GM23338 (cell line): ENCODE measurements around the gene CCDC197. TPM values are rescaled to one million over a fixed set of nuclear protein-coding genes. Genes with fewer than 3 reads are reported as not detected.

Source experiments
- CREB1 ChIP-seq: fragments of 250-450 bp; sonication (Bioruptor Pico); IDR thresholded peaks from 2 replicates; pipeline ENCODE4 v1.5.0; 2020; ENCODE audit warnings: low read depth, mild to moderate bottlenecking, moderate library complexity
- EZH2 ChIP-seq: fragments of 200-600 bp; sonication (generic); IDR thresholded peaks from one replicate; pipeline ENCODE4 v1.8.0; 2017; ENCODE audit warnings: antibody characterized with exemption, mild to moderate bottlenecking, low read depth; ENCODE audit not compliant: unreplicated experiment
- EZH2phosphoT487 ChIP-seq: fragments of 200-600 bp; sonication (generic); IDR thresholded peaks from one replicate; pipeline ENCODE4 v1.8.1; 2018; ENCODE audit warnings: antibody characterized with exemption; ENCODE audit not compliant: unreplicated experiment
- JUNB ChIP-seq: IDR thresholded peaks from one replicate; pipeline ENCODE4 v1.6.1; 2016; ENCODE audit warnings: antibody characterized with exemption; ENCODE audit not compliant: unreplicated experiment
- NANOG ChIP-seq: IDR thresholded peaks from 2 replicates; pipeline ENCODE4 v1.6.1; 2016; ENCODE audit warnings: antibody characterized with exemption, borderline replicate concordance
- ZNF114 ChIP-seq: fragments of 250-450 bp; sonication (Bioruptor Pico); IDR thresholded peaks from 2 replicates; pipeline ENCODE4 v1.5.0; 2020; ENCODE audit warnings: mild to moderate bottlenecking, moderate library complexity
- ZNF331 ChIP-seq: fragments of 250-450 bp; sonication (Bioruptor Pico); IDR thresholded peaks from 2 replicates; pipeline ENCODE4 v1.5.0; 2020; ENCODE audit warnings: low read depth, mild to moderate bottlenecking, moderate library complexity
- polyA plus RNA-seq: library from polyadenylated mRNA; unstranded; fragments of >200 nt; fragmentation: Nextera tagmentation; extraction: Ambion mirVana; gene quantifications from 2 replicates; pipeline ENCODE4 v1.2.1, GENCODE V29; 2016
- total RNA-seq: library from RNA; depleted of rRNA; stranded (reverse); fragments of >200 nt; shearing (Covaris generic); gene quantifications from 2 replicates; pipeline ENCODE4 v1.2.3, GENCODE V29; 2014
- TF ChIP-seq, protein P1 (sequence below): fragments of 250-450 bp; sonication (Bioruptor Pico); IDR thresholded peaks from 2 replicates; pipeline ENCODE4 v1.5.0; 2020; ENCODE audit warnings: mild to moderate bottlenecking, moderate library complexity
- TF ChIP-seq, protein P2 (sequence below): IDR thresholded peaks from 2 replicates; pipeline ENCODE4 v1.6.1; 2016; ENCODE audit warnings: antibody characterized with exemption
- TF ChIP-seq, protein P3 (sequence below): IDR thresholded peaks from one replicate; pipeline ENCODE4 v1.6.1; 2018; ENCODE audit warnings: antibody characterized with exemption; ENCODE audit not compliant: unreplicated experiment

CCDC197 gene
- total and polyA plus RNA-seq, 2 experiments from 2014 or later: not detected

DNA sequence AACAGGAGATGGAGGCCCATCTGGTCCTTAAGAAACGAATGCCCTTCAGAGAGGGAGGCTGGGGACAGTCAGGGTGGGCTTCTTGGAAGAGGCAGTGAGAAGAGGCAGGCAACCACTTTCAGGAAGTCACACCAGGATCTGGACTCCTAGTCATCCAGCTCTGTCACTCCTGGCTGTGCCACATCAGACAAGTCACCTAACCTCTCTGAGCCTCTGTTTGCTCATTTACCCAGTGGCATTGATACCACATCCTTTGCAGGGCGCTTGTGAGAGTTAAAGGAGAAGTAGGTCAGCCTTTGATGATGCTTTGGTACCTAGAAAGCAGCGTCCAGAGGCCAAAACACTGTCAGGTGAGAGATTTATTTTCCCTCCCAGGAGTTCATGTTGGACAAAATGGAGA is 11.1 kb downstream of the CCDC197 start (continued):
- TF ChIP-seq, protein P1, sequence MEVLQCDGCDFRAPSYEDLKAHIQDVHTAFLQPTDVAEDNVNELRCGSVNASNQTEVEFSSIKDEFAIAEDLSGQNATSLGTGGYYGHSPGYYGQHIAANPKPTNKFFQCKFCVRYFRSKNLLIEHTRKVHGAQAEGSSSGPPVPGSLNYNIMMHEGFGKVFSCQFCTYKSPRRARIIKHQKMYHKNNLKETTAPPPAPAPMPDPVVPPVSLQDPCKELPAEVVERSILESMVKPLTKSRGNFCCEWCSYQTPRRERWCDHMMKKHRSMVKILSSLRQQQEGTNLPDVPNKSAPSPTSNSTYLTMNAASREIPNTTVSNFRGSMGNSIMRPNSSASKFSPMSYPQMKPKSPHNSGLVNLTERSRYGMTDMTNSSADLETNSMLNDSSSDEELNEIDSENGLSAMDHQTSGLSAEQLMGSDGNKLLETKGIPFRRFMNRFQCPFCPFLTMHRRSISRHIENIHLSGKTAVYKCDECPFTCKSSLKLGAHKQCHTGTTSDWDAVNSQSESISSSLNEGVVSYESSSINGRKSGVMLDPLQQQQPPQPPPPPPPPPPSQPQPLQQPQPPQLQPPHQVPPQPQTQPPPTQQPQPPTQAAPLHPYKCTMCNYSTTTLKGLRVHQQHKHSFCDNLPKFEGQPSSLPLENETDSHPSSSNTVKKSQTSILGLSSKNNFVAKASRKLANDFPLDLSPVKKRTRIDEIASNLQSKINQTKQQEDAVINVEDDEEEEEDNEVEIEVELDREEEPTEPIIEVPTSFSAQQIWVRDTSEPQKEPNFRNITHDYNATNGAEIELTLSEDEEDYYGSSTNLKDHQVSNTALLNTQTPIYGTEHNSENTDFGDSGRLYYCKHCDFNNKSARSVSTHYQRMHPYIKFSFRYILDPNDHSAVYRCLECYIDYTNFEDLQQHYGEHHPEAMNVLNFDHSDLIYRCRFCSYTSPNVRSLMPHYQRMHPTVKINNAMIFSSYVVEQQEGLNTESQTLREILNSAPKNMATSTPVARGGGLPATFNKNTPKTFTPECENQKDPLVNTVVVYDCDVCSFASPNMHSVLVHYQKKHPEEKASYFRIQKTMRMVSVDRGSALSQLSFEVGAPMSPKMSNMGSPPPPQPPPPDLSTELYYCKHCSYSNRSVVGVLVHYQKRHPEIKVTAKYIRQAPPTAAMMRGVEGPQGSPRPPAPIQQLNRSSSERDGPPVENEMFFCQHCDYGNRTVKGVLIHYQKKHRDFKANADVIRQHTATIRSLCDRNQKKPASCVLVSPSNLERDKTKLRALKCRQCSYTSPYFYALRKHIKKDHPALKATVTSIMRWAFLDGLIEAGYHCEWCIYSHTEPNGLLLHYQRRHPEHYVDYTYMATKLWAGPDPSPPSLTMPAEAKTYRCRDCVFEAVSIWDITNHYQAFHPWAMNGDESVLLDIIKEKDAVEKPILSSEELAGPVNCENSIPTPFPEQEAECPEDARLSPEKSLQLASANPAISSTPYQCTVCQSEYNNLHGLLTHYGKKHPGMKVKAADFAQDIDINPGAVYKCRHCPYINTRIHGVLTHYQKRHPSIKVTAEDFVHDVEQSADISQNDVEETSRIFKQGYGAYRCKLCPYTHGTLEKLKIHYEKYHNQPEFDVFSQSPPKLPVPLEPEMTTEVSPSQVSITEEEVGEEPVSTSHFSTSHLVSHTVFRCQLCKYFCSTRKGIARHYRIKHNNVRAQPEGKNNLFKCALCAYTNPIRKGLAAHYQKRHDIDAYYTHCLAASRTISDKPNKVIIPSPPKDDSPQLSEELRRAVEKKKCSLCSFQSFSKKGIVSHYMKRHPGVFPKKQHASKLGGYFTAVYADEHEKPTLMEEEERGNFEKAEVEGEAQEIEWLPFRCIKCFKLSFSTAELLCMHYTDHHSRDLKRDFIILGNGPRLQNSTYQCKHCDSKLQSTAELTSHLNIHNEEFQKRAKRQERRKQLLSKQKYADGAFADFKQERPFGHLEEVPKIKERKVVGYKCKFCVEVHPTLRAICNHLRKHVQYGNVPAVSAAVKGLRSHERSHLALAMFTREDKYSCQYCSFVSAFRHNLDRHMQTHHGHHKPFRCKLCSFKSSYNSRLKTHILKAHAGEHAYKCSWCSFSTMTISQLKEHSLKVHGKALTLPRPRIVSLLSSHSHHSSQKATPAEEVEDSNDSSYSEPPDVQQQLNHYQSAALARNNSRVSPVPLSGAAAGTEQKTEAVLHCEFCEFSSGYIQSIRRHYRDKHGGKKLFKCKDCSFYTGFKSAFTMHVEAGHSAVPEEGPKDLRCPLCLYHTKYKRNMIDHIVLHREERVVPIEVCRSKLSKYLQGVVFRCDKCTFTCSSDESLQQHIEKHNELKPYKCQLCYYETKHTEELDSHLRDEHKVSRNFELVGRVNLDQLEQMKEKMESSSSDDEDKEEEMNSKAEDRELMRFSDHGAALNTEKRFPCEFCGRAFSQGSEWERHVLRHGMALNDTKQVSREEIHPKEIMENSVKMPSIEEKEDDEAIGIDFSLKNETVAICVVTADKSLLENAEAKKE (CRISPR knock-in tag): no peak
- TF ChIP-seq, protein P2, sequence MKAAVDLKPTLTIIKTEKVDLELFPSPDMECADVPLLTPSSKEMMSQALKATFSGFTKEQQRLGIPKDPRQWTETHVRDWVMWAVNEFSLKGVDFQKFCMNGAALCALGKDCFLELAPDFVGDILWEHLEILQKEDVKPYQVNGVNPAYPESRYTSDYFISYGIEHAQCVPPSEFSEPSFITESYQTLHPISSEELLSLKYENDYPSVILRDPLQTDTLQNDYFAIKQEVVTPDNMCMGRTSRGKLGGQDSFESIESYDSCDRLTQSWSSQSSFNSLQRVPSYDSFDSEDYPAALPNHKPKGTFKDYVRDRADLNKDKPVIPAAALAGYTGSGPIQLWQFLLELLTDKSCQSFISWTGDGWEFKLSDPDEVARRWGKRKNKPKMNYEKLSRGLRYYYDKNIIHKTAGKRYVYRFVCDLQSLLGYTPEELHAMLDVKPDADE: no peak
- TF ChIP-seq CREB1 (no peak), EZH2 (no peak), ZNF114 (CRISPR knock-in tag) (no peak), JUNB (no peak), NANOG (no peak), ZNF331 (no peak), EZH2phosphoT487 (no peak)
- TF ChIP-seq, protein P3, sequence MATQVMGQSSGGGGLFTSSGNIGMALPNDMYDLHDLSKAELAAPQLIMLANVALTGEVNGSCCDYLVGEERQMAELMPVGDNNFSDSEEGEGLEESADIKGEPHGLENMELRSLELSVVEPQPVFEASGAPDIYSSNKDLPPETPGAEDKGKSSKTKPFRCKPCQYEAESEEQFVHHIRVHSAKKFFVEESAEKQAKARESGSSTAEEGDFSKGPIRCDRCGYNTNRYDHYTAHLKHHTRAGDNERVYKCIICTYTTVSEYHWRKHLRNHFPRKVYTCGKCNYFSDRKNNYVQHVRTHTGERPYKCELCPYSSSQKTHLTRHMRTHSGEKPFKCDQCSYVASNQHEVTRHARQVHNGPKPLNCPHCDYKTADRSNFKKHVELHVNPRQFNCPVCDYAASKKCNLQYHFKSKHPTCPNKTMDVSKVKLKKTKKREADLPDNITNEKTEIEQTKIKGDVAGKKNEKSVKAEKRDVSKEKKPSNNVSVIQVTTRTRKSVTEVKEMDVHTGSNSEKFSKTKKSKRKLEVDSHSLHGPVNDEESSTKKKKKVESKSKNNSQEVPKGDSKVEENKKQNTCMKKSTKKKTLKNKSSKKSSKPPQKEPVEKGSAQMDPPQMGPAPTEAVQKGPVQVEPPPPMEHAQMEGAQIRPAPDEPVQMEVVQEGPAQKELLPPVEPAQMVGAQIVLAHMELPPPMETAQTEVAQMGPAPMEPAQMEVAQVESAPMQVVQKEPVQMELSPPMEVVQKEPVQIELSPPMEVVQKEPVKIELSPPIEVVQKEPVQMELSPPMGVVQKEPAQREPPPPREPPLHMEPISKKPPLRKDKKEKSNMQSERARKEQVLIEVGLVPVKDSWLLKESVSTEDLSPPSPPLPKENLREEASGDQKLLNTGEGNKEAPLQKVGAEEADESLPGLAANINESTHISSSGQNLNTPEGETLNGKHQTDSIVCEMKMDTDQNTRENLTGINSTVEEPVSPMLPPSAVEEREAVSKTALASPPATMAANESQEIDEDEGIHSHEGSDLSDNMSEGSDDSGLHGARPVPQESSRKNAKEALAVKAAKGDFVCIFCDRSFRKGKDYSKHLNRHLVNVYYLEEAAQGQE: no peak
